Pons (tissue), 1 donor: ENCODE data around the gene RNF133.

ENCODE experiments used
- DNase-seq: peaks from one replicate; pipeline ENCODE4 v3.0.0-alpha.2; 2016; ENCODE audit warnings: low spot score

RNF133 gene, protein sequence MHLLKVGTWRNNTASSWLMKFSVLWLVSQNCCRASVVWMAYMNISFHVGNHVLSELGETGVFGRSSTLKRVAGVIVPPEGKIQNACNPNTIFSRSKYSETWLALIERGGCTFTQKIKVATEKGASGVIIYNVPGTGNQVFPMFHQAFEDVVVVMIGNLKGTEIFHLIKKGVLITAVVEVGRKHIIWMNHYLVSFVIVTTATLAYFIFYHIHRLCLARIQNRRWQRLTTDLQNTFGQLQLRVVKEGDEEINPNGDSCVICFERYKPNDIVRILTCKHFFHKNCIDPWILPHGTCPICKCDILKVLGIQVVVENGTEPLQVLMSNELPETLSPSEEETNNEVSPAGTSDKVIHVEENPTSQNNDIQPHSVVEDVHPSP

DNA sequence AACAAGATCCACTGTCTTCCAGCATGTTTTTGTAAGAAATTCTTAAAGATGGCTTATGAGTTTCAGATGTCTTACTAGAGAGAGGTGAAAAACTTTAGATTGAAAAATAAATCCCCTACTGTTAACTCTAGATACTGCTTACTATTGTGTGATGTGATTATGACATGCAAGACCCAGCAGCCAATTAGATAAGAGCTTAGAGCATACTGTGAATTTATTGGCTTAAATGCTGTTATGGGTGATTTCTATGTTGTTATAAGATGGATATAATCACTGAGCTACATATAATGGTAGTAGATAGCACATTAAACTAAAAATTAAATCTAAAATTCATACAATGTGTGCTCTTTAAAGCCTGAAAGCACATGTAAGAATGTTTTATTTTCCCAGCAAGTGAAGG, at the start of gene RNF133:
RNF133 (minus strand) TSS at position 101 of the 400 bp plus-strand sequence. CDS start 199 bp downstream, outside the sequence.
- DNase-seq: no peak

DNA sequence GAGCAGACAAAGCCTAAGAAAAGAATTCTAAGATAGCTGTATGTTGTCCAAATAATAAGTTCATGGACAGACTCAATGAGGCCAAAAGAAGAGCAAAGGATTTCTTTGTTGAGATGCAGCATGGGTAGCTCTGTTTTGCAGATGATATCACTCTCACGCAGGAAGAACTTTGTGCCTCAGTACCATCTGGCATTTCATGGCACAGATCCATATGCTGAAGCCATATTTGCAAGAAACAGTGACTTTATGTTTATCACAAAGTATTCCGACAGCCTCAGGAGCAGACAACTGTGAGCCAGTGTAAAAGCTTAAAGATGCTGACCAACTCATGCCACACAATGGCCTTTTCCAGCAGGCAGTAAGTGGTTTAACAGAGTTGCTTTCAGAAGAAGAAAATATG, 49.3 kb upstream of the RNF133 start:
- no peak for DNase-seq

DNA sequence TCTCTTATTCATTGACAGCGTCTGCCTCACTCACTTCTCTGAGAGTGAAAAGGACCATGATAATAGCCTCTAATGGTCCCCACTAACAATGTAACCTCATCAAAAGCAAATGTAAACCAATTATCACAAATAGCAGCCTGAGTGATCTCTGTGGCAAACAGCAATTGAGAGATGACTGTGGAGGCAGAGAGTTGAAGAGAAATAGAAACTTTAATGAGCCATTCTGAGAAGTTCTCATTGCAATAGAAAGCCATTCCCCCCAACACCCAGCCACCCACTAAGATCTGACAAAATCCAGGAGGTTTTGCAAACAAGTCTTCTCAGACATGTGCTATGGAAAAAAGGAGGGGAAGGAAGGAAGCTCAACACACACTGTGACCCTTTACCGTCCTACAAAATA, 48.0 kb upstream of the RNF133 start:
- no peak for DNase-seq

DNA sequence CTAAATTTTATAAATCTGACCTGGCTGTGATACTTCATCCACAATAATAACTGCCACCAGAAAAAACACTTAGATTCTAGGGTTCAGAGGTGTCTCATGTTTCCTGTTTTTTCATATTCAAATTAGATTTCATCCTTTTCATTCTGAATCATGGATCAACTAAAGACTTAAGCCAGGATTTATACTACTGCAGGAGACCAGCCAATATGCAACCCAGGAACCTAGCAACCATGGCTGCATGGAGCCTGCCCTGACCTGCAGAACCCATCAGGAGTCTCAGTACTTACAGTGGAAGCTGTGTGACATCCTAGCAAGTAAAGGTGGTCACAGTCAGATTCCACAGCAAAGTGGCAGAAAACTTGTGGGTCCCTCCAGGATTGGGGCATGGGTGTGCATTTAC, 44.3 kb upstream of the RNF133 start:
- DNase-seq: no peak

DNA sequence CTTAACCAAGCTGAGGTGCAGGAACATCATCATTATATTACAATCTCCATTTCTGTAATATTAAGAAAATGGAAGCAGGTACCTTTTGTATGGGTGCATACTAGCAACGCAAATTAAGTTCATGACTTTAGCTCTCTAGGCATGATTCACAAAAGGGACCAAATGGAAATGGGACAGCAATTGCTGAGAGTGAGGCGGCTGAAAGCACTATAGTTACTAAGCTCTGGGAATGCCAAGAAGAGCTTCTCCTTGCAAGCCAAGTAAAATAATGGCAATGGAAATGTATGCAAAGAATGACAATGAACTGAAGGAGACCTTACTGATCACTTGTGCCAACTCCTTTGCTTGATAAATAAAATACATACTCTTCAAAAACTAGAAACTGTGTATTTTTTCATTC, 40.0 kb upstream of the RNF133 start:
- no peak for DNase-seq

DNA sequence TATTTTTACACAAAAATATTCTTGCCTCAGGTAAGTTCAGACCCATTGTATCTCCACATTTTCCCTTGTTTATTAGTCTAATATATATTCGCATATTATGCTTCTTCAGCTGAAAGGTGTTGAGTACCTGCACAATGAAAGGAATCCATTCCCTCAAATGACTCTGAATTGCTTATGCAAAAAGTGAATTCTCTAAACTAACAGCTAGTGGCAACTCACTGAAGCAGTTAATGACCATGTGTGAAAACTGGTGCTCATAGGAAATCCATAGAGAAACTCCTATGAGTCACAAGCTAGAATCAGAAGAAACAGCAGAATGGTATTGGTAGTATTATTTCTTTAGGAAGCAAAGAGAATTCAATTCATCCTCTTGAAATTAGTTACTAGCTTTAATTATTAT, 37.3 kb upstream of the RNF133 start:
- no peak for DNase-seq

DNA sequence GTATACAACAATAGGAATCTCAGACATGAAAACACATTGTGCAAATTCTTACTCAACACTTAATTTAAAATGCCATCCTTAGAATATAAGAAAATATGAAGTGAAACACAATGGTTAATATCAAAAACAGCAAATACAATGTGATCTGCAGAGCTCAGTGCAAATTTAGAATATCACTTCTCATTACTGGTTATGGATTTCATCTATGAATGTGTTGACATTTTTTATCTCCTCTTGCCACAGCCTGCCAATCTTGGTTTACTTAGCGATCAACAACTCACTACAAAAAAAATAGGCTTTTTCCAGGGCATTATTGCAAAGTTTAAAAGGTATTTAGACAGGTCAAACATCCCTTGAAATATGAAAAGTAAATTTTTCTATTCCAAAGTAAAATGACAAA, 28.8 kb upstream of the RNF133 start:
- no peak for DNase-seq

DNA sequence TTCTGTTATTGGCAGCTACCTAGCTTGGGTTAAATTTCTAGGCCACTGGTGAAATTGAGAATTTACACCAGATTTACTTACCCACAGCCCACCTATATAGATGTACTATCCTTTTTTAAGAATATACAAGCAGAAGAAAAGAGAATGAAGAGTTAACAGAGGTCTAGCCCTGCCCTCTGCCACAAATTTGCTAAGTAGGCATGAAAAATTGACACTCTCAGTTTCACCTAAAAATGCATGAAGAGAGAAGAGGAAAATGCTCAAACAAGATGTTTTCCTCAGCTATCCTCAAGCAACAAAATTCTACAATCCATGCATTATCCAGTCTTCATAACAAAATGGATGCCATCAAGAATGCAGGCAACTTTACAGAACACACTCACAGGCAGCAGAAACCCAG, 28.4 kb upstream of the RNF133 start:
- no peak for DNase-seq

DNA sequence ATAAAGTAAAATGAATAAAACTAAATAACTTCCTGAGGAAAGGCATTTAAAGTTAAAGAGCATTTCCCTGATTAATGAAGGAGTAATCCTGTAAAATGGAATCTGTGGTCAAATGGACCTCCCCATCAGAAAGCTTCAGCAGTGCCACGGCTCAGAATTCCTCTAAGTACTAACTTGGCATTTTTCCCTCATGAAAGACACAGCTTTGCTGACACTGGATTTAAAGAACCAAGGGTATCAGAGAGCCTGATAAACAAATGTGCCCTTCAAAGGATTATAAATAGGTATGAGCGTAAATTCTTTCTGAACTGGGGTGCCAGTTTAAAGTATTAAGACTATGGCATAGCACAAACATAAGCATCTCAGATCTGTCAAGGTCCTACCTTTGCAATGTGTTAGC, 28.0 kb upstream of the RNF133 start:
- DNase-seq: no peak

DNA sequence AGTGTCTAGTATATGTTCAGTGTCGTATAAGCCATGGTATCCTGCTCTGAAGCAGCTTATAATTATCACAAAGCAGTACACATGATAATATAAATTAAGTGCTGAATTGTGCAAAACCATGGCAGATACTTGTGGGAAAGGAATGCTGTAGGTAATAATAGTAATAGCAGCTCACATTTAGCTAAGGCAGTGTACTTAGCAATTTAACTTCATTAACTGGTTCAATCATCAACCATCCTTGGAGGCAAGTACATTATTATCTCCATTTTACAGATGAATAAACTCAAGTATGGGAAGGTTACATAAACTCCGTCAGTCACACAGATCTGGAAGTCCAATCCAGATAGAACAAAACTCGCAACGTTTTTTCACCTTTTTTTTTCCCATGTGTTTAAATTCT, 25.4 kb upstream of the RNF133 start:
- DNase-seq: no peak

DNA sequence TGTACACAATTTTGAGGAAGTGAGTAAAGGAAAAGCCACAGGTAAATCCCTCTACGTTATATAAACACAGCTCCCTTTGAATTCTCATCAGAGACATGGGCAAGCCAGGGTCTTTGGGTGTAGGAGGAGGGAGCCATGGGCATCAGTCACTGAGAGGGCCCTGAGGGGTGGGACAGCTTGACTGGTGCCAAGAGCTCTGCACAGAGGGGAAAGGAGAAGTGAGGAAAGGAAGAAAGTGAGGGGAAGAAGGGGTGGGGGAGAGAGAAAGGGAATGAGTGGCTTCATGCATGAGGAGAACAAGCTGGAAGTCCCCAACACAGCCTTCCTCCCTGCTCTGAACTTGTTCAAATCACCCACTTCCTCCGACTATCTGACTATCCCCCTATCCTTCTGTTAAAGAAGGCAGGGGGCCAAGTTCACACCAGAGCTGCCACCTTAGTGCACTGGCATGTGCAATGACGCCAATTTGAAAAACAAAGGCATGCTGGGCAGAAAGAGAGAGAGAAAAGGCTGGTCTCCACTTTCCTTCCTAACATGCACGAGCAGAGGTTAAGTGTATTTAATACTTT, 20.2 kb upstream of the RNF133 start:
- no peak for DNase-seq

DNA sequence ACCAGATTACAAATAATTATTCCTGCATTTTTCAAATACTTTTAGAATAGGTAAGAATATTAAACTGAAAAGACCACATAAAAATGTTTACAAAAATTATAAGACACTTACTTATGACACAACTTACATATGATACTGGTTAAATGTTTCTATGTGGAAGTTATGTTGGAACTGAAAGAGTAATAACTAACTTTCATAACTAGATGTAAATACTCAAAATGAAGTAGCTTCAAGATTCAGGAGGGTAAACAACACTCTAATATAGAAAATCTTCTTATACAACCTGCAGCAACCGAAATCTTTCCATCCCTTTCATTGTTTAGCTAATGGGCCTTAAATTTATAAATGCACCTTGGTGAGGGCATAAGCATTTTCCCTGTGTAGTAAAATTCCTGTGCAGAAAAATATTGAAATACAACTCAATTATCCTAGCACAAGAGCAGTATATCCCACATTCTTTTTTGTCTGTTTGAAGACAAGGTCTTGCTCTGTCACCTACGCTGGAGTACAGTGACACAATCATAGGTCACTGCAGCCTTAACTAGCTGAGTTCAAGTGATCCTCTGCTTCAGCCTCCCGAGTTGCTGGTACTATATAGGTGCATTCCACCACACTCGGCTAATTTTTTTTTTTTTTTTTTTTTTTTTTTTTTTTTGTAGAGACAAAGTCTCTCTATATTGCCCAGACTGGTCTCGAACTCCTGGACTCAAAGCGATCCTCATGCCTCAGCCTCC, 18.6 kb upstream of the RNF133 start:
- no peak for DNase-seq

DNA sequence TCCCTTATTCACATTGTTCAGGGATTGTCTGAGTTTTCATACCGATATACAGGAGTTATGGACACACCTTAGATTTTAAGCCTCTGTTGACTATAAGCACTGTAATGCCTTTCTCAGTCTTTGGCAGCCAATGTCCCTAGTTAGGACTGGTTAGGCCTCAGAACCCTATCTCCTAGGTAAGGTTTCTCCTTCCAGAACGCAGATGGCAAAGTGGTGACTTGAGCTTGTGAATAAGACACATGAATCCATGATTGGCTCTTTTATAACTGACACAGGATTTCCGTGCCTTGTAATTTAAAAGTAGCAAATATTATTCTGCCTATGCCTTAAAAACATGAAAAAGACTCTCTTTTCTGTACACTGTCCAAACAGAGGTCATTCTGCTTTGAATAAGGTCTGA, 16.3 kb upstream of the RNF133 start:
- DNase-seq: no peak

DNA sequence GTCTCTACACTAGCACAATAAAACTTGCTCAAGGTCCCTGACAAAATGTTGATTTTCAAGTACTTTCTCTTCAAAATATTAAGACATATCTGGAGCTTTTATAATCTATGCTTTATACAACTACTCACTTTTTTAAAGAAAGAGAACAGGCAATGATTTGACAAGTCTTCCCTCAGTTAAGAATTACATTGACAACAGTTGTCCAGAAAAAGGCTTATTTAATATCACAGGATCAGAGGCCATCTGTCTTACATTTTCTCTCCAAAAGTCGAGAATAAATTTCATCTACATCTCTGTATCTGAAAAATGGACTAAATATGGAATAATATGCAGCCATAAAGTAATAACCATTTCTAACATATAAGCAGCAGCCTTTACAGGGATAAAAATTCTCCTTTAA, 12.0 kb upstream of the RNF133 start:
- DNase-seq: no peak

DNA sequence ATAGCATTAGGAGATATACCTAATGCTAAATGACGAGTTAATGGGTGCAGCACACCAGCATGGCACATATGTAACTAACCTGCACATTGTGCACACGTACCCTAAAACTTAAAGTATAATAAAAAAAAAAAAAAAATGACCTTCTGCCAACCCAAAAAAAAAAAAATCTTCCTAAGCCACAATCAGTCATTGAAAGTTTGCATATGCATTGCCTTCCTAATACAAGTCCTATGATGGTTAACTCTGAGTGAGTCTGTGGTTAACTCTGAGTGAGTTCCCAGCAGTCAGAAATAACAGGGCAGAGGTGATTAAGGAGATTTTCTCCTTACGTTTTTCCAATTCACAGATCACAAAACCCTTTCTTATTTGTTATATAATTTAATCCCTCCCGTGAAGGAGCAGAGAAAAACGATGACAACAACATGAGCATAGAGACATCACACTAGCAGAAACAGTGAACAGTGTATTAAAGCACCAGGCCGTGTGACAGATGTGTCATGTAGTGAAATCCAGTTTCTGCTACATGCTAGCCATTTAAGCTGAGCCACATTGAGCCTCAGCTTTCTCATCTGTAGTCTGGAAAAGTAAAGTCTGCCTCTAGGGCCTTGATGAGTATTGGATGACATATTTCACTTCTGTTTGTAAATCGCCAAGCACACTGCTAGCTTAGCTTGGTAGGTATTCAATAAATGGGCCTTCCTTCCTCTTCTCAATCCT, 11.2 kb upstream of the RNF133 start:
- no peak for DNase-seq

DNA sequence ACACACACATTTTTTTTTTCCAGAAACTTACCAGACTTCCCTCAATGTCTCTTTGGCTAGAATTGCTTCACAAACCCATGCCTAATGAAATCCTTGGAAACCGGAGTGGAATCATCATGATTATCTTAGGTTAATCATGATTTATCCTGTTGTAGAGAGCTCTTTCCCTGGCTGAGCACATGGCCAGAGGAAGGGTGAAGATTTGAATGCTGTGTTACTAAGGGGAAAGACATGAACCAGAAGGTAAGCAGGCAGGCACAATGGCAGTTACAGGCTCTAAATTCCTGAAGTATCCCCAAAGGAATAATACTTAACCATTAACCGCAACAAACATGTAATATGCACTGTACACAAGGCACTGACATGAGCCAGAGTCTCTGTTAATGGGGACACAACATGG, 7.9 kb upstream of the RNF133 start:
- no peak for DNase-seq

DNA sequence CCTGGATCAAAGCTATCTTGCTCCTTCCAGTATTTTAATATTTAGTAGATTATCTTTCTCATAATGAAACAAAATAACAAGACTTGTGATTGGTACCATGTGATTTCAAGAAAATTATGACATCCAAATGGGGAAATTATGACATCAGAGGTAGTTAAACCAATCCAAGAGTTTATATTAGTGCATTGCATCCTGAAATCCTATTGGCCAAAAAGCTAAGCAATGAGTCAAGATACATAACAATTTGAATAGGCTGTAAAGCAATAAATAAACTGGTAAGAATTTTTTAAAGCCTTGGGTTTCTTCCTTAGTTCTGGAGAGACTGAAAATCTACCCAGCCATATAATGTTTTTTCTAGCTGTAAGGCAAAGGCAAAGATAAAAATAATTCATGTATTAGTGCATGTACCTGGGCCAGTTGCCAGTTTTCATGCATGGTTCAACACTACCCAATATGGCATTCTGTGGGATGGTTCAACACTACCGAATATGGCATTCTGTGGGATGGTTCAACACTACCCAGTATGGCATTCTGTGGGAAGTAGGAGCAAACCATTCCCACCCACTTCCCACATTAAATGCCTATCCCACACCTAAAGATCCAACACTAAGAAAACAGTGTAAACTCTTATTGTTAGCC, 4.1 kb upstream of the RNF133 start, which contains the start of gene RNF148:
RNF148 (minus strand) TSS at position 51 of the 639 bp plus-strand sequence. CDS start 172 bp downstream, outside the sequence.
- no peak for DNase-seq

DNA sequence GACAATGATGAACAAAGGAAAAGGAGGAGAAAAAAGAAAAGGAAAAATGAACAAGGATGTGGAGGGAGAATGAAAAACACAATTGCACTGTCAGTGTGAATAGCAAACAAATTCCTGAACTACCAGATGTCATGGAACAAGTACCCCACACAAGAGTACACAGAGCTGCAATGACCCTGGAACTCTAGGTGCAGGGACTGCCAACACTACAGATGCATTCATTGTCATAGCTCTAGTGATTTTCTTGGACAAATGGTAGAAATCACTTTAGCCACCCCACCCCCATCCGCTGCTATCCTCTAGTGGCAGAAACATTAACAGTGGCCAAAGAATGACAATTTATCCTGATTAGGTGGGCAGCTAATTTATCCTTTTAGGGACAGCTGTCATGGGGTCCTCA, 3.1 kb downstream of the RNF133 start:
- no peak for DNase-seq

DNA sequence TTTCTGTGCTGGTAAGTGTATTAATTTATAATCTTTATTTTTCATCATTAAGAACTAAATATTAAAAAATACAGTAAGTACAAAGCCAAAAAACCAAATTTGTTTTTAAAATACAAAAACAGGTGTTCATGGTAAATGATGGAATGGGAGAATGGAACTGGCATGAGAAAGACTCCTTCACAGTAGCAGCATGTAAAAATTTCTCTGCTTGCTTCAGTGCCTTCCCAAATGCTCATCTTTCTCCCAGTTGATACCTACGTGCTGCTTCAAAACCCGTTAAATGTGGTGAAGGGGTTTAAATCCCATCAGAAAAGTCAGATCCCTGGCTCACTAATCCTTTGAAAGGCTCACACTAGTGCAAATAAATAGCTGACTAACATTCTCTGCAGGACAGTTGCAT, 4.2 kb downstream of the RNF133 start:
- DNase-seq: no peak

DNA sequence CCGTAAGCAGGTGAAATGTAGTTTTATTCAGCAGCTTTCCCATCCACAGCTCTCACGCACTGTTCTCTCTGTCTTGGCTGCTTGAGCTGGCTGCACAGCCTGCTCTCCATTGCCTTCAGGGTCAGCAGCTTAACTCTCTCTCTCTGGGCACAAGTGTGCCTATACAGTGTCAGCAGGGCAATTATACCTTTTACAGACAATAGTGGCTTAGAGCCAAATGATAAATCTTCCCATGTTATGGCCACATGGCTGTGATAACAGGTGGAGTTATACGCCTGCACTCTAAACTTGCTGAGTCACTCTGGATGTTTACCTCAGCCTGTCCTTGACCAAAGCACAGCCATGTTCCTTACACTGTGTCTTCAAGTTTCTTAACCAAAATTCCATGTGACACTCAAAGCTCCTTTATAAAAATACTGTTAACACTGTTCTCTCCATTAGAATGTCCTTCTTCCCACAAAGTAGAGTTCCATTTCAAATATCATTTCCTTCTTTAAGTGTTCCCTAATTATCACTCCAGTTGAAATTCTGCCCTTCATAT, 6.1 kb downstream of the RNF133 start:
- DNase-seq: no peak

DNA sequence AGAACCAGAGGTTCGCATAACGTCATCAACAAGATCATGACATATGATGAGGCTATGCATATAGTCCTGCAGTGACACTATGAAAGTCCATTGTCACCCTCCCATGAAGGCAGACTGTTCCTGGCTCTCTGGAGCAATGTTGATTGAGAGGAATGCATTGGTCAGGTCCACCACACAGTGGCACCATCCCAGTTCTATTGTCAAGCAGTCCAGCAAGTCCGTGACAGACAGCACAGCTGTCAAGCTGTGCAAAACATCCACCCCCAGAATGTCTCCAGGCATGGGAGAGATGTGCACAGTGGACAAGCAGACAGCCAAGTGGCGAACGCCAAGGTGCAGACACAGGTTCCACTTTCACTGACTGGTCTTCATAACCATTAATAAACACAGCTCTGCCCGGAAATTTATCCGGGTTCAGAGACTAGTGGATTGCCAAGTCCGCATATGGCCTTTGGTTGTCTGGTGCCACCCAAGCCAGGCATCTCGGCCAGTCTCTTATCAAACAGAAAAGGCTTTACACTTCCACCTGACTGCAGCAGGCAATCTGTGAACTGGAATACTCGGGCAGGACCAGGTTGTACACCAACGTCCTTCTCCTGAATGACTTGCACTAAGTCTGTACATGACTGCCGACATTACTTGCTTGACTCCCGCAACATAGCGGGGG, 7.2 kb downstream of the RNF133 start:
- no peak for DNase-seq
